Karpas-422 (cell line): ENCODE data around the gene GPC5. TPM values are rescaled to one million over a fixed set of nuclear protein-coding genes. Genes with fewer than 3 reads are reported as not detected.

Experiments
- DNase-seq: peaks from one replicate; pipeline ENCODE4 v3.0.0-alpha.2; 2015
- H2AFZ ChIP-seq: fragments of 200-600 bp; sonication (generic); 2 replicates; pipeline ENCODE4 v1.6.1; 2014; ENCODE audit warnings: antibody characterized with exemption, low read length, mixed read lengths
- H3K27ac ChIP-seq: fragments of 200-600 bp; sonication (generic); 2 replicates; pipeline ENCODE4 v1.5.1; 2014; ENCODE audit warnings: mild to moderate bottlenecking, low read length, moderate library complexity
- H3K27me3 ChIP-seq: fragments of 200-600 bp; sonication (generic); 2 replicates; pipeline ENCODE4 v1.6.1; 2014; ENCODE audit warnings: low read length, mixed read lengths
- H3K36me3 ChIP-seq: fragments of 200-600 bp; sonication (generic); 2 replicates; pipeline ENCODE4 v1.6.1; 2014; ENCODE audit warnings: low read length, mixed read lengths; ENCODE audit not compliant: insufficient read depth
- H3K4me1 ChIP-seq: fragments of 200-600 bp; sonication (generic); 2 replicates; pipeline ENCODE4 v1.6.1; 2014; ENCODE audit warnings: mild to moderate bottlenecking, low read length, mixed read lengths
- H3K4me2 ChIP-seq: fragments of 200-600 bp; sonication (generic); 2 replicates; pipeline ENCODE4 v1.6.1; 2014; ENCODE audit warnings: low read length, low read depth, mild to moderate bottlenecking; ENCODE audit not compliant: poor library complexity, severe bottlenecking
- H3K4me3 ChIP-seq: fragments of 200-600 bp; sonication (generic); 2 replicates; pipeline ENCODE4 v1.5.1; 2014; ENCODE audit warnings: mild to moderate bottlenecking, antibody characterized with exemption, low read length, mixed read lengths
- H3K79me2 ChIP-seq: fragments of 200-600 bp; sonication (generic); 2 replicates; pipeline ENCODE4 v1.6.1; 2014; ENCODE audit warnings: mild to moderate bottlenecking, low read length, mixed read lengths
- H3K9ac ChIP-seq: fragments of 200-600 bp; sonication (generic); 2 replicates; pipeline ENCODE4 v1.6.0; 2014; ENCODE audit warnings: low read length
- H3K9me2 ChIP-seq: fragments of 200-600 bp; sonication (generic), shearing (Covaris generic); replicated peaks from 2 replicates; pipeline ENCODE4 v1.6.0; 2014; ENCODE audit warnings: mild to moderate bottlenecking, low read length, moderate library complexity; ENCODE audit not compliant: insufficient read depth
- H3K9me3 ChIP-seq: fragments of 300-700, 200-600 bp; sonication (generic); 2 replicates; pipeline ENCODE4 v1.6.1; 2014; ENCODE audit warnings: low read length, mixed read lengths
- H4K20me1 ChIP-seq: fragments of 200-600 bp; sonication (generic); 2 replicates; pipeline ENCODE4 v1.6.1; 2014; ENCODE audit warnings: mild to moderate bottlenecking, antibody characterized with exemption, low read length, low read depth; ENCODE audit not compliant: insufficient read depth
- total RNA-seq: library from RNA; depleted of rRNA; stranded (reverse); fragments of >200 nt; shearing (Covaris generic); gene quantifications from 2 replicates; pipeline ENCODE4 v1.2.3, GENCODE V29; 2014; ENCODE audit warnings: low replicate concordance

GPC5 gene
- total RNA-seq, 1 experiment from 2014 or later, result not detected

DNA sequence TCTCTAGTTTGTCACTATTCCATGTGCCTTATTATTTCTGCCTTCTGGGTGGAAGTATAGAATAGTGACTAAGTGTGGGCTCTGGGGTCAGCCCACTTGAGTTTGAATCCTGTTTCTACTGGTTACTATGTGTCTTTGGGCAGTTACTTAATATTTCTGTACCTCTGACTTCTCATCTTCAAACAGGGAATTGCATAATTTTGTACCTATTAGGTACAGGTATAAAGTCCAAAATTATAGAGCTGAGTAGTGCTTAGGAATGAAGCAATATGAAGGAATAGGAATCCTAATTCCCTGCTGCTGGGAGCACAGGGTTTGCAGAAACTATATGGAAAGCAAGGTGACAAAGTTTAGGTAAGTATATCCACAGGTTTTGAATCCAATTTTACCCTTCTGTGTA is 564.5 kb downstream of the GPC5 start:
- H3K27me3 ChIP-seq, result no peaks in the 10 kb centered on the region
- H3K9me2 ChIP-seq, result no peaks in the 10 kb centered on the region
- no peak overlapping the region for H3K4me2 ChIP-seq
- H3K4me3 ChIP-seq, result no peak overlapping the region
- H2AFZ ChIP-seq, result no peak overlapping the region
- no peaks in the 10 kb centered on the region for H4K20me1 ChIP-seq
- H3K9me3 ChIP-seq, result peaks cover 26% of the 10 kb centered on the region
- no peaks in the 10 kb centered on the region for H3K36me3 ChIP-seq
- no peak overlapping the region for H3K27ac ChIP-seq
- H3K79me2 ChIP-seq, result no peaks in the 10 kb centered on the region
- no peak for DNase-seq
- H3K4me1 ChIP-seq, result no peaks in the 10 kb centered on the region
- H3K9ac ChIP-seq, result no peak overlapping the region

DNA sequence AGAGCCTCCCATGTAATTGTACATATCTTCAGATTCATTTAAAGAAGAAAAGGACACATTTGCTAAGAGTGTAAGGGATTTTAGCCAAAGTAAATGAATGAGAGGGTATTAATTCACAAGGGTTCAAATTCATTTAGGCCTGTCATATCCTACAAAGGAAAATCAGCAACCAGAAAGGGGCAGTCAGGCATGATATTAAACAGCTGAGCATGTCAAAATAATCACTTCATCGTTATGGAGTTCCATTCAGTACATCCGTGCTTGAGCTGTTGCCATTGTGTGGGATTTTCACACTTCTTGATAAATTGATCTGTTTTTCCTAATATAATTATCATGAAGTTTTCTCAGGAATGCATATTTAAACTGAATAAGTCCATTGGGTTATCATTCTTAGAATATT is 567.1 kb downstream of the GPC5 start:
- no peak overlapping the region for H3K4me3 ChIP-seq
- DNase-seq, result no peak
- no peaks in the 10 kb centered on the region for H3K79me2 ChIP-seq
- H3K9me2 ChIP-seq, result no peaks in the 10 kb centered on the region
- no peak overlapping the region for H3K4me2 ChIP-seq
- H3K9me3 ChIP-seq, result peaks cover 27% of the 10 kb centered on the region
- no peak overlapping the region for H3K27ac ChIP-seq
- no peaks in the 10 kb centered on the region for H4K20me1 ChIP-seq
- H3K4me1 ChIP-seq, result no peaks in the 10 kb centered on the region
- H2AFZ ChIP-seq, result no peak overlapping the region
- H3K36me3 ChIP-seq, result no peaks in the 10 kb centered on the region
- no peak overlapping the region for H3K9ac ChIP-seq
- H3K27me3 ChIP-seq, result no peaks in the 10 kb centered on the region

DNA sequence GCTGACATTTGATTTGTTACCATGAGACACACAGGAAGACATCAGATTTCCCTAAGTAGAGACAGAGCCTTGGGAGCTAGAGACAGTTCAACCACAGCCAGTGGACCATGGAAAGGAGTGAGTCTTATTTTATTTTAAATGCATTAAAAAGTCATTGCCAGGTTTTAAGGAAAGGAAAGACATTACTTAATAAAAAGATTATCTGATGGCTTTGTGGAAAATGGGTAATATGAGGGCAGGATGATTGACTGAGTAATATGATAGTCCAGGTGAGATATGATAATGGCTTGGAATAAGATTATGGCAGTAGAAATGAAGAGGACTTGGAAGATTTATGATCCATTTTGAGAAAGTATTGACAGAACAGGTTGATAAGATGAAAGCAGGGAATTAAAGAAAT is 580.1 kb downstream of the GPC5 start:
- no peaks in the 10 kb centered on the region for H3K27me3 ChIP-seq
- H3K4me2 ChIP-seq, result no peak overlapping the region
- DNase-seq, result no peak
- H4K20me1 ChIP-seq, result no peaks in the 10 kb centered on the region
- no peaks in the 10 kb centered on the region for H3K4me1 ChIP-seq
- H2AFZ ChIP-seq, result no peak overlapping the region
- H3K9me2 ChIP-seq, result no peaks in the 10 kb centered on the region
- H3K9ac ChIP-seq, result no peak overlapping the region
- H3K27ac ChIP-seq, result no peak overlapping the region
- H3K9me3 ChIP-seq, result peaks cover 26% of the 10 kb centered on the region; the same call in 1 of the 2 replicates
- H3K36me3 ChIP-seq, result no peaks in the 10 kb centered on the region
- H3K79me2 ChIP-seq, result no peaks in the 10 kb centered on the region
- H3K4me3 ChIP-seq, result no peak overlapping the region

GRCh38 chr13:91986761-91987483 is 588.5 kb downstream of the GPC5 start:
- no peak for DNase-seq
- Histone ChIP-seq H4K20me1 (no peaks in the 10 kb centered on the region), H3K9me3 (peaks cover 14% of the 10 kb centered on the region), H3K9me2 (no peaks in the 10 kb centered on the region), H2AFZ (no peak overlapping the region), H3K9ac (no peak overlapping the region), H3K4me2 (no peak overlapping the region), H3K27ac (no peak overlapping the region), H3K27me3 (no peaks in the 10 kb centered on the region), H3K4me1 (no peaks in the 10 kb centered on the region), H3K79me2 (no peaks in the 10 kb centered on the region), H3K36me3 (no peaks in the 10 kb centered on the region), H3K4me3 (no peak overlapping the region)

- H3K4me2 ChIP-seq, result no peak overlapping the region
- H3K9ac ChIP-seq, result no peak overlapping the region
- H3K27ac ChIP-seq, result no peak overlapping the region
- H2AFZ ChIP-seq, result no peak overlapping the region
- no peaks in the 10 kb centered on the region for H3K9me2 ChIP-seq
- H3K4me3 ChIP-seq, result no peak overlapping the region
- no peaks in the 10 kb centered on the region for H3K36me3 ChIP-seq
- DNase-seq, result no peak
- no peaks in the 10 kb centered on the region for H4K20me1 ChIP-seq
- no peaks in the 10 kb centered on the region for H3K27me3 ChIP-seq
- H3K4me1 ChIP-seq, result no peaks in the 10 kb centered on the region
- H3K79me2 ChIP-seq, result no peaks in the 10 kb centered on the region
- peaks cover 14% of the 10 kb centered on the region for H3K9me3 ChIP-seq
These were observed 589.9 kb downstream of the GPC5 start for GRCh38 chr13:91988331-91988730.

DNA sequence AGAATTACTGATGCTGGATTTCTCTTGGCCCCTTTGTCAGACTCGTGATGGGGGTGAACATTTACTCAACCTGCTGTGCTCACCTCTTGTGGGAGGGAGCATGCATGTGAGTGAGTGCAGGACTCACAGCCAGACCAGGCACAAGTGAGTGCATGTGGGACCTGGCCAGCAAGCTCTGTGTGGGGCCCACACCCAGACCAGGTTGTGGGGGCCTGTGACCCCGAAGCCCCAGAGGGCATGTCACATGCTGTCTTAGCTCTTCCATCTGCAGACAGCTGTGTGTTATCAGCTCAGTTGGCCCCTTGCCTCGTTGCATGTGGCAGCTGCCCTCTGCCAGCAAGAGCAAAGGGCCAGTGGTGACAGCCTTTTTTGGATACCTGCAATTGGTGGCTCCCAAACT is 614.4 kb downstream of the GPC5 start:
- no peaks in the 10 kb centered on the region for H3K9me2 ChIP-seq
- no peaks in the 10 kb centered on the region for H3K27me3 ChIP-seq
- no peaks in the 10 kb centered on the region for H3K79me2 ChIP-seq
- H3K4me2 ChIP-seq, result no peak overlapping the region
- H2AFZ ChIP-seq, result no peak overlapping the region
- no peaks in the 10 kb centered on the region for H3K4me1 ChIP-seq
- peaks cover 33% of the 10 kb centered on the region for H3K9me3 ChIP-seq
- H3K36me3 ChIP-seq, result no peaks in the 10 kb centered on the region
- no peak overlapping the region for H3K4me3 ChIP-seq
- no peak overlapping the region for H3K9ac ChIP-seq
- DNase-seq, result no peak
- H4K20me1 ChIP-seq, result no peaks in the 10 kb centered on the region
- H3K27ac ChIP-seq, result no peak overlapping the region

- Histone ChIP-seq H3K27ac (no peak overlapping the region), H3K4me3 (no peak overlapping the region), H3K9ac (no peak overlapping the region), H3K4me2 (no peak overlapping the region), H3K9me2 (no peaks in the 10 kb centered on the region), H3K27me3 (no peaks in the 10 kb centered on the region), H3K36me3 (no peaks in the 10 kb centered on the region), H3K4me1 (no peaks in the 10 kb centered on the region), H2AFZ (no peak overlapping the region), H4K20me1 (no peaks in the 10 kb centered on the region), H3K79me2 (no peaks in the 10 kb centered on the region), H3K9me3 (peaks cover 25% of the 10 kb centered on the region)
- no peak for DNase-seq
These were observed 619.3 kb downstream of the GPC5 start for GRCh38 chr13:92017737-92018136.

DNA sequence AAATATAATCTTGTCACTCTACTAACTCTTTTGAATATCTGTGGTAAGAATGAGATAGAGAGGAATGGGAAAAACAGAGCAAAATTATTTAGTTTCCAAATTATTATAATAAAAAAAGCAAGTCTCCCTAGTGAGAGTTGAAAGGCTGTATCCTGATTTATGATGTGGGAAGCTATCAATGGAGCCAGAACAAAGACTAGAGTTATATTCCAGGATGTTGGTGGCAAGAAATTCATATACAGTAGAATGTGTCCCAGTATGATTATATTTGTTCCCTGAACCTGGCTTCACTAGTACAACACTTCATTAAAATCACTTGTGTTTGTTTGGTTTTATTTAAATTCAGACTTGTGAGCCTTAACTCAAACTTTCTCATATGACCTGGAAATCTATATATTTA is 630.3 kb downstream of the GPC5 start:
- Histone ChIP-seq H3K9me3 (peaks cover 11% of the 10 kb centered on the region; the same call in 1 of the 2 replicates), H3K27ac (no peak overlapping the region), H3K4me3 (no peak overlapping the region), H3K27me3 (no peaks in the 10 kb centered on the region), H3K79me2 (no peaks in the 10 kb centered on the region), H3K36me3 (no peaks in the 10 kb centered on the region), H3K9me2 (0 out of 2 replicates have a peak, but pooled peaks cover 2% of the 10 kb centered on the region), H3K9ac (no peak overlapping the region), H4K20me1 (no peaks in the 10 kb centered on the region), H3K4me1 (no peaks in the 10 kb centered on the region), H2AFZ (no peak overlapping the region), H3K4me2 (no peak overlapping the region)
- DNase-seq, result no peak
